HG02840 (cell line): ENCODE data around the gene P4HA2.

Experiments used
- ATAC-seq: cut with Tn5 transposase; IDR thresholded peaks from one replicate; pipeline ENCODE4 v1.9.1; 2021; ENCODE audit warnings: mild to moderate bottlenecking, moderate library complexity, moderate number of reproducible peaks; ENCODE audit not compliant: unreplicated experiment, low FRiP score

The P4HA2 gene

DNA sequence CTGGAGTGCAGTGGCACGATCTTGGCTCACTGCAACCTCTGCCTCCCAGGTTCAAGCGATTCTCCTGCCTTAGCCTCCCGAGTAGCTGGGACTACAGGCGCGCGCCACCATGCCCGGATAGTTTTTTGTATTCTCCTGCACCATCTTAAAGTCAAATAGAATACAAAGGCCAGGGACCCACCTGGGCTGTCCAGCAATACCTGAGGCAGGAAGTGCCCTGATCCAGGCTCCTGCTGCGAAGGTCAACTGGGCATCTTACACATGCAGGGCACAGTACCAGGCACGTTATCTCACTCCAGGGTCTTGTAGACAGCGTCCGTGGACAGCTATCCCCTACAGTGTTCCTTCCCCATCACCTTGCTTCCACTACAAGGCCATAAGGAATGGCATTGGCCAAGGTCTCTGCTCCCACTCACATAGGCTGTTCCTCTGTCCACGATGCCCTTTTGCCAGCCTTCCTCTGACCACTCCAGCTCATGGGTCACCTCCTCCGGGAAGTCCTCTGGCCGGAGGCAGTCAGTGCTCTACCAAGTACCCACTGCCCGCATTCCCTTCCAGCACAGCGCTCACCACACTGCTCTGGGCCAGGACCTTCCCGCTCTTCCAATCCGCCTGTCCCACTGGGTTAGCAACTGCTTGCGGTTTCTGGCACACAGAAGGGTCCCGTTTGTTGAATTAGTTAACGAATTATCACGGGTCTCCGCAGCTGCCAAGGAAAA, 978 bp downstream of the P4HA2 start:
- no peak for ATAC-seq

DNA sequence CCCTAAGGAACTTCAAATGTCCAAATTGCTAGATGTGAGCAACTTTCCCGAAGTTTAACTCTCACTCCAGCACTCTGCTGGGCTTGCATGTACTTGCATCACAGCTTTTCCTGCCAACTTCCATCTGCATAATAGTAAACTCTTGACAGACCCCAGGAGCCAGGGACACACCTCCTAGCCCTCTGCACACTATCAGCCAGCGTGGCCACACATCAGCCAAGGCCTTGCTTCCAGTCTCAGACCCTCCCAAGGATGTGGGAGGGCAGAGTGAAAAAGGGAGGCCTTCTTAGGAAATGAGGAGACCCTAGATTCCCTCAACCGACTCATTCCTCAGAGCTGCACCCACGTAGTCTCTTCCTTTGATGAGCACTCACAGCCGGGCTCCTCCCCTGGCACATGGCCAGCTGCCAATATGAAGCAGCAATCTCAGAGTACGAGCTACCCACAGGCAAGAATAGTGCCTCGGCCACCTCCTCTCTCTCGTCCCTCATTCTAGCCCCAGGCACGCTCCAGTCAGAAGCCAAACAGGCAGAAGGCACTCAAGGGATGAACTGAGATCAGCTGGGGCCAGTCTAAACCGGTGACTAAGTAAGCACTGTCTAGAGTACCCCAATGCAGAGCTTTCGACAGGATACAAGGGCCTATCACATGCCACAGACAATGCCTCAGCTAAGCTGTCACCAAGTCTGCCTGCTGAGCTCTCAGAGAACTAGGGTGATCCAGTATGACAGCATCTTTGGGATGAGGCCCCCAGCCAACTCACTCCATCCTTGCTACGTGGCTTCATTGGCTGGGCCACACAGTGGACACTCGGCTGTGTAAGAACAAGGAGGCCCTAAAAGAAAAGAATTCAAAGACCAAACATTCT, 2.3 kb downstream of the P4HA2 start:
- no peak for ATAC-seq

DNA sequence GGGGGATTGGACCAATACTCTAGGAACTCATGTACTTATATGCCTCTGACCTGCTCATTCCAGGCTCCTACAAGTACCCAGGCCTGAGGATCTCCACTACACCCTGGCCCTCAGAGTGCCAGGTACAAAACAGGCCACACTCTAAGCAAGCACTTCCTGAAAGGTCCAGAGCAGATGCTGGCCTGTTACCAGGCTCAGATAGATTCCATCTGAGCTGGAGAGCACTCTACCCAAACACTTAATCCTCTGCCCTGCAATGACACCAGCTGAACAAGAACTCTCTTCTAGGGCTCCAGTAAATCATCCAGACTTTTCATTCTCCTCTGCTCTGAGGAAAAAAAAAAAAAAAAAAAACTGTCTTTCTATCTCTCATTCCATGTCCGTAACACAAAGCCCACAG, 2.9 kb downstream of the P4HA2 start:
- no peak for ATAC-seq

DNA sequence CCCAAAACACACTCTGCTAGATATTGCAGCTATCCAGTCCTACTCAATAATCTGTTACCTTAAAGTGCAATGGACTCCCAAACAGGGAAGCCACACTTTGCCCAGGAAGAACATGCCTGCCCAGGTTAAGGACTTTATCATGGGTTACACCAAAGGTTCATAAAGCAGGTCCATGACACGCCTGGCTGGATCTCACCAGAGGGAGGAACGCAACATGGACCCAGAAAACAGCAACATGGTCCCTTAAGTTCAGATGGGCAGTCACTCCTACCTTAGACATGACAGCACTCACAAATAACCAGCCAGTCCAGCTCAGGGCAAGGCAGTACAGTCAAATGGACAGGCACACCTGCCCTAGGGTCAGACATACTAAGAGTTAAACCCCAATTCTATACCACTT, 3.8 kb downstream of the P4HA2 start:
- no peak for ATAC-seq

DNA sequence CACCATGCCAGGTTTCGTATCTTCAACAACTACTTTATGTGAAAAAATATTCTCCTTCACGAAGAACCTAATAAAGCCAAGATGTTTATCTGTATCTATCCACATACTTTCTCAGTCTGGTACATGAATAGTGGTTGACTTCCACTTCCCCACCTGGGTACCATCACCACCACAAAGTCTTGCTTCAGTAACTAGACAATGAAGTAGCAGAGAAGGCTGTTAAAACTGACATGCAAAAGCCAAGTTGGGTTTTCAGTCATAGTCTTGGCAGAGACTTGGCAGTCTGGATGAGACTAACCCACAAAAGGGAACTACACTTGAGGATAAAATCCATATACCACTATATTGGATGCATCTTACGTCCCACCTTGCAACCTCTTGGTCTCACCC, 5.0 kb downstream of the P4HA2 start:
- no peak for ATAC-seq

DNA sequence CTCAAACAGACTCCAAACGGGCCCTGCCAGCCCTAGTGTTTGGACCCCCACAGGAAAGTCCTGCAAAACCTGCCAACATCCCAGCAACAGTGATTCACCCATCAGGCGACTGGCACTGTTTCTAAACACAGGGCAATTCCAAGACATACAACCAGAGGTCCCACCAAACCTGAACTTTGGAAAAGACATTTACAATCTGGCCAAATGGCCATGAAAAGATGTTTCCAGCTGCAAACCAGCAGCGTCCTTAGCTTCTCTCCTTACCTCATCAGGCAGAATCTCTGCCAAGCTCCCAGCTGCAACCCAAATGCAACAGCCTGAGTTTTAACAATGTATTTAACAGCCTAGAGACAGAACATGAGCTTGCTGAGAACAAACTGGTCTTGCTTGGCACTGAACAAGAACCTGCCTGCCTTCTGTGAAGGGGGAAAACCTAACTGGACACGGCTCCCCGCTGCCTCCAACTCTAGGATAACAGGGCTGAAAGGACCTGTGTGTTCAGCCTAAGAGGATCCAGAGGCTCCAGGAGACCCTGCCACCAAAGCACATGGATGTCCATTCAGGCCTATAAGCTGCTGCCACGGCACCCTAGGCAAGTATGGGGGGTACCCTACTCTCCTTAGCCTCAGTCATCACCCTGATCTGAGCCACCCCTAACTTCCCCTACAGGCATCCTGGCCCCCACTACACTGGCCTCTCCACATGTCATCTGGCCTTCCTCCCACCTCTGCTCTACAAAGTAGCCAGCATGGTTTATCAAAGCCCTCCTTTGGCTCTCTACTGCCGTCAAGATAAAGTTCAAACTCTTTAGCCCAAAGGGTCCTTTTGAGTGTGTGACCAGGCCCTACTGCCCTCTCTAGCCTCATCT, 5.6 kb downstream of the P4HA2 start:
- ATAC-seq = no peak

DNA sequence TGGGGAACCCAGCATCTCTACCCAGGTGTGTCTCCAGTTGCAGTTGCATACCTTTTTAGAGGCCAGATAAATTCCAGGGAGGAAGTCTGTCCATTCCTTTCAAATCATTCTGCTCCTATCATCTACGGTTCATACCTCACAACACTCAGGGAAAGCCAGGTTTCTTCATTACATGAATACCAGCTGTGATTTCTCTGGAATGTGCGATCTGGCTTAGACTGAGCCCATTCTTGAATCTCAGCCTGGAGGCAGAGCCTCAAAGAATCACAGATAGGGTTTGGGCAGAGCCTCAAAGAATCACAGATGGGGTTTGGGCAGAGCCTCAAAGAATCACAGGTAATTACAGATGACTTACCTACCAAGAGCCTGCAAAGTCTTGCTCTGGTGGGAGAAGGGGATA, 7.2 kb downstream of the P4HA2 start:
- ATAC-seq = no peak

DNA sequence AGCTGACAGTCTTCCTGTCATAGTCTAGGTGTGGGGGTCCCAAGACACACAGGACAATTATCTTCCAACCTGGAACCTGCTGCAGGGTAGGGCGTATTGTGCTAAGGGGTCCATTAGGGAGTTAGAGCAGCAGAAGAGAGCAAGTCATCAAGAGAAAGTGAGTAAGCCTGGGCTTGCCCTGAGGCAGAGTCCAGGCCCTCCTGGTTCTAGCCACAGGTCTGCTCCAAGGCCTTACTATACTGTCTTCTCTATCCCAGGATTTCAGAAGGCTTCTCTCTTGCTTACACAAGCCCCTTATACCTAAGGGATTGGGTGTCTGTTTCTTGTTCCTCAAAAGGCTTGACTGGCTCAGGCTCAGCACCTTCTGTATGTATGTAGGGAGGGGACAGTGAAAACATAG, 7.7 kb downstream of the P4HA2 start:
- ATAC-seq = no peak

DNA sequence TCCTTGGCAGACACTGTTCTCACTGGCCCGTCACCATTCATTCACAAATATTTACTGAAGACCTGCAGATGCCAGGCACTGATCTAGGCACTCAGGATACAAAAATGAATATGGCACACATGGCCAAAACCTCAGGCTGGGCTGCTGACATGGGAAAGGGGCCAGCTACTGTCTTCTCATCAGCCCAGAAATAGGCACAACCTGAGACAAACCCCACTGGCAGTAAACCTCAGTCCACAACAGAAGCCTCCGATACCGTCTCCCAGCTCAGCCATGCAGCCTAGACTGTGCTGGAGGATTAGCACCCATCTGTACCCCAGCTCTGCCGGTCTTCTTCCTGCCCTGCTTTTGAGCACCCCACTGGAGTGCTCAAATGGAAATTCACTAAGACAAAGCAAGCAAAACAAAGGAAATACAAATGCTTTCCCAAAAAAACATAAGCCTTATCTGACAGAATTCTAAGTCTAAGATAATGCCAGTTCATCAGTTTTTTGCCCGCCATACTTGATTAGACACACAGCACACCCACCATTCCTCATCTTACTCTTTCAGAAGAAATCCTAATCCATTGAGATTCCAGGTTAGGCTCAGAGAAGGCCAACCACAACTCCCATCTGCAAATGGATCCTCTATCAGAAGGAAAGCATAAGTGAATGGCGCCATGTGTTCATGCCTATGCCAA, 8.2 kb downstream of the P4HA2 start:
- no peak for ATAC-seq

DNA sequence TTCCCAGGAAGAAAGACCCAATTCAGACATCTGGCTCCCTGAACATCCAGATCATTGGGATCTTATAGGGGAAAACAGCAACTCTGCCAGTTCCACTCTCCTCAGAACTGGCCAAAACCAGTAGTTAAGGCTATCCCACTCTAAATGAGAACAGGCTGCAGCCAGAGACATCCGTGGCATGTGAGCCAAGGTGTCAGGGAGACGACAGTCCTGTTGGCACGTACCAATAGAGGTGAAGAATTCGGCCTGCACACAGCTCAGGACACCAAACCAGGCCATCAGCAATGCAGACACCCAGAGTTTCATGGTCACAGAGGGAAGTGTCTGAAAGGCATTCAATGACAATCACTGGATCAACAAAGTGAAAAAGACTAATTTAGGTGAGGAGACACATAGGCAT, 9.3 kb downstream of the P4HA2 start:
- ATAC-seq = no peak

DNA sequence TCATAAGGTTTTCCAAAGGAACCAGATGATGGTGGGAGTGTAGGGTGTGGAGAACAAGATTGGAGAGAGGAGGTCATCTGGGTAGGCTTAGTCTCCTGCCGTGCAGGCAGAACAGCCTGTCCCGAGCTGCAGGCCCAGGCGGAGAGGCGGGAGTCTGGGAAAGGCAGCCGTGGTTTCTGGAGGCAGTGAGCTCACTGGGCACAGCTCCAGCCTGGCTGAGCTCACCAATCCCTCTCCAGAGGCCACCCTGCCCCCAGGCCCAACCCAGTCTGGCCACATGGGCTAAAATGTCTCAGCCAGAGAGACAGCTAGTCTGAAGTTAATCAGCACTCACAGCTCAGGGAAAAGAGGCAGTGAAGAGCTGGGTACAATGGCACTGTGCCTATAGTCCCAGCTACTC, 12.3 kb downstream of the P4HA2 start:
- no peak for ATAC-seq

DNA sequence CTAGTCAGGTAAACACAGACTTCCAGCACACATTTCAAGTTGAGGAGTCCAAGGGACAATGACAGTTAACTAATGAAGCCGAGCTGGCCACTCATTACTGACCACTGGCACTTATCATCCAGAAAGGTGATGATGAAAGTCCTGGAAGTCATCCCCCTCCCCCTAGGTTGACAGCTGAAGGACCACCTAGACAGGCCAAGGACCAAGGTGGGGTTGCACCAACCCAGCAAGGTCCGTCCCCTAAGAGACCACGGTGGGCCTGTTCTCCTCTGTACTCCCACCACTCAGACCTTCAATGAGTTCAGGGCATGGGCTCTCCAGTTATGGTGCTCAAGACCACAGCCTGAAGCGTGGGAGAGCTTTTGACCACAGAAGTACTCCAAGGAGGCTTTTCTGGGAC, 13.2 kb downstream of the P4HA2 start:
- ATAC-seq = no peak

DNA sequence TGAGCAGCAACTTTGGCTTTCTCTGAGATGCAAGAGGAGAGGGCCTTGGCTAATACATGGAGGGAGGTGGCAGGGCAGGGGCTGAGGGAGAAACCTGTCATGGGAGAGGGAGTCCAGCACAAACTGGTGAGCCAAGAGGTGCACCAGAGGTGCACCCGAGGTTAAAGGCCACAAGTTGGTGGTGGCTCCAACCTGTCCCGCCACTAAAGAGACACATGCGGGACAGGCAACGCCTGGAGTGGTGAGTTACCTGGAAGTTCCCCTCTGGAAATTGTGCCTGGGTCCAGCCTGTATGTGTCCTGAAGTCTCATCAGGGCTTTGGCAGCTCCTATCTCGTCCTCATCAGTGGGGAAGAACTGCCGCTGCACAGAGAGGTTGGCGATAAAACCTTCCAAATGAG, 14.0 kb downstream of the P4HA2 start:
- ATAC-seq = no peak

DNA sequence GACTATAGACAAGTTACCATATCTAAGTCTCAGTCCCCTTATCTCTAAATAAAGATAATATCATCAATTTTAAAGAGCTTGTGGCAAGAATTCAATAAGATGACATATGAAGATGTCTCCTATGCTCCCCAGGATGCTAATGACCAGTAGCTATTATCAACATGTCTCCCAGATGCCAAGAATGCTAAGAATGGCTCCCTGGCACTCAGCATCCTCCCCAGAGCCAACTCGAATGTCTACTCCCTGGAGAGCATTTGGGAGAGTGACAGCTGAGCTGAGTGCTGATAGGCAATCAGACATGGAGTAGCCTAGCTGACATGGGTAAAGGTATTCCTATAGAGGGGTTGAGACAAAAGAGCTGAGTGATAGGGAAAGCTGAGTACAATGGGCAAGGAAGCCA, 15.9 kb downstream of the P4HA2 start:
- no peak for ATAC-seq

DNA sequence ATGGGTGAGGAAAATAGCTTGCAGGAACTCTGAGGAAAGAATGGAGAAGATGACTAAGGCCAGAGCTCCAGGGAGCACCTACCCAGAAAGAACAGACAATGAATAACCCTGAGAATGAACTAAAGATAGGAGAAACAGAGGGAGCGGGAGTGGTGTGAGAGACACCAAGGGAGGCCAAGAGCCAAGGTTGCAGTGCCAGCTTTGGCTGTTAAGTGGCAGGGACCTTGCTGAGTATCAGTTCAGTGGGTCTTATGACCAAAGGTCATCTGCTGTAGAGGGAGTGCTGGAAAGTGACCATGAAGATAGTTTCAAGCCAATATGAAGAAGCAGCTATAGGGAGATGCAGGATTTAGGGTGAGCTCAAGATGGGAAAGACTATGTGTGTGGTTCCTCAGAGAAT, 16.7 kb downstream of the P4HA2 start:
- no peak for ATAC-seq

DNA sequence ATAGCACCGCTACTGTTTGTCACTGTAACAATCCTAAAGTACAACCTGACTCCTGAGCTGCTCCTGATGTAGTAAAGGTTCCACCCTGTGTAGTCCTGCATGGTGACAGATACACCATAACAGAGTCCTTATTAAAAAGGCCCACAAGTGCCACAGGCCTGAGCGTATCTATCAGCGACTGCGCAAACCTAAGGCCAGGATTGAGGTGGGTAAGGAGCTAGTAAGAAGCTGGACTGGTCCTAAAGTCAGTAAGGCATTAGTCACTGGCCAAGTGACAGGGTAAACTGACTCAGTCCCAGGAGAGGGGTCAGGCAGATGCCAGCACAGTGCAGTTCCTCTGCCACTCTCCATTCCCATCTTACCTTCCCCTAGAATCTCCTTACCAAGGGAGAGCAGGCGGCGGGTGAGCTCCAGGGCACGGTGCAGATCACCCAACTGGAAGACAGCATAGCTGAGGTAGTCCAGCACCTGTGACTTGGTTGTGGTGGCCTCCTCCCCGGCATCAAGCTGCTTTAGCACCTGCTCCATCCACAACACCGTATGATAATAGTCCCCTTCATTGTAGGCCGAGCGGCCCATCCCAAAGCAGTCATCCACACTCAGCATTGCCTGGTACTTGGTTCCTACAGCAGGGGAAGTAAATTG, 17.6 kb downstream of the P4HA2 start:
- no peak for ATAC-seq

DNA sequence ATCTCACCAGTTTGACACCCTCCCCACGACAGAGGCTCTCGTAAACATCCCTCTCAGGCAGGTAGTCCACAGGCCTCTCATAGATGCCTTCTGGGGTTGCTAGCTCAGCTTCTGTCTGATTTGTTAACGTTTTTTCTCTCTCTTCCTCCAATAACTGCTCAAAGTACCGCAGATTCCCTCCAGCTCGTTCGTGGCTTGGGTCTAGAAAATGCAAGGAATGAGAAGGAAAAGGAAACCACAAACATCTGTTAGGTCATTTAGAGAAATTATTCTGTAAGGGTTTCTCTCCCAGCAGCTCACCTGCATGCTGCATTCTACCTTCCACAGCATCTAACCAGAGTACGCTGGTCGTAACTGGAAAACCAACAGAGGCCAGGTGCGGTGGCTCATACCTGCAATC, 18.5 kb downstream of the P4HA2 start:
- no peak for ATAC-seq

DNA sequence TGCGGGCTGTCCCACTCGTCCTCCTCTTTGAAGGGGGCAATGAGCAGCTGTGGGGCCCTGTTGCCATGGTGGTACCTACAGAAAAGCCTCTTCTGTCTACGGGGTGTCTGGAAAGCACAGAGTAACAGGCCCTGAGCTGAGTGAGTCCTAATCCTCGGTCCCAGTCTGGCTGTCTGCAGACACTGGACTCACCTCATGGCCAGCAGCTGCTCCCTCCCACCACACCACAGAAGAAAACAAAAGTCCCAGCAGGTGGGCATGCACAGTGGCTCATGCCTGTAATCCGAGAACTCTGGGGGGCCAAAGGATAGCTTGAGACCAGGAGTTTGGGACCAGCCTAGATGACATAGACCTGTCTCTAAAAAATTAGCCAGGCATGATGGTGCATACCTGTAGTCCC, 19.9 kb downstream of the P4HA2 start:
- ATAC-seq = no peak

DNA sequence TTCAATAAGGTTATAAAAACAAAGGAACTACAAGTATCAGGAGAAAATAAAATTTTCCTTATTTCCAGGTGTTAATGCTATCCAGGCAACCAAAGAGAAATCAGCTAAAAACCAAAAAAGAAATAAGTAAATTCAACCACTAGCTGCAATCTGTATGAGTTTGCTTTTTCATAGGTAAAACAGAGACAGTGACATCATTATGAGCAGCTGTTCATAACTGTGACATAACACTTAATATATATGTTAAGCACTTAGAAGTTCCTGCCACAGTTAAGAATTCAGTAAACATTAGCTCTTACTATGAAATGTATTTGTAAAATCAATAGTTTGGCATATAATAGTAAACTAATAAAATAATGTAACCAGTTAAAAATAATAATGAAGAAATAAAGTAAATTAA, 20.9 kb downstream of the P4HA2 start:
- no peak for ATAC-seq
